OCI-LY7 (cell line): ENCODE data around the gene IMMP2L. TPM values are rescaled to one million over a fixed set of nuclear protein-coding genes. Genes with fewer than 3 reads are reported as not detected.

Source experiments
- BruUV-seq: library from RNA; stranded (reverse); fragments of 400-500 nt; replicated peaks from 2 replicates; lab custom pipeline; 2021; lab: Mats Ljungman, UMichigan
- CTCF ChIA-PET: fragments of 300-600 bp; sonication (Branson Sonifier 250); formaldehyde crosslinking; loops from one replicate; lab custom pipeline; 2022; ENCODE audit warnings: antibody characterized with exemption; ENCODE audit not compliant: unreplicated experiment; lab: Charles Lee
- POLR2A ChIA-PET: fragments of 300-600 bp; sonication (Branson Sonifier 250); formaldehyde crosslinking; loops from one replicate; lab custom pipeline; 2022; ENCODE audit warnings: antibody characterized with exemption; lab: Charles Lee
- DNase-seq: peaks from one replicate; pipeline ENCODE4 v3.0.0-alpha.2; 2015; ENCODE audit warnings: low spot score
- H2AFZ ChIP-seq: fragments of 200-600 bp; sonication (generic), shearing (Covaris generic); 2 replicates; pipeline ENCODE4 v1.6.1; 2014; ENCODE audit warnings: mild to moderate bottlenecking, antibody characterized with exemption, low read length, moderate library complexity
- H3K27ac ChIP-seq: fragments of 200-600 bp; sonication (generic); 2 replicates; pipeline ENCODE4 v1.5.1; 2014; ENCODE audit warnings: mixed run types, low read depth, mild to moderate bottlenecking, moderate library complexity, low read length, inconsistent platforms; ENCODE audit not compliant: poor library complexity, severe bottlenecking
- H3K36me3 ChIP-seq: fragments of 200-600 bp; sonication (generic); 2 replicates; pipeline ENCODE4 v1.6.1; 2014; ENCODE audit warnings: mild to moderate bottlenecking, antibody characterized with exemption, low read length, moderate library complexity, mixed read lengths; ENCODE audit not compliant: insufficient read depth
- H3K4me1 ChIP-seq: fragments of 200-600 bp; sonication (generic); 2 replicates; pipeline ENCODE4 v1.5.1; 2014; ENCODE audit warnings: mild to moderate bottlenecking, low read length; ENCODE audit not compliant: insufficient read depth, poor library complexity, severe bottlenecking
- H3K4me2 ChIP-seq: fragments of 200-600 bp; sonication (generic); 2 replicates; pipeline ENCODE4 v1.6.1; 2014; ENCODE audit warnings: mild to moderate bottlenecking, low read length
- H3K4me3 ChIP-seq: fragments of 200-600 bp; sonication (generic); 2 replicates; pipeline ENCODE4 v1.5.1; 2014; ENCODE audit warnings: mild to moderate bottlenecking, low read depth, low read length; ENCODE audit not compliant: poor library complexity, severe bottlenecking
- H3K79me2 ChIP-seq: fragments of 200-600 bp; sonication (generic); 2 replicates; pipeline ENCODE4 v1.6.1; 2016; ENCODE audit warnings: low read depth, mild to moderate bottlenecking, low read length, moderate library complexity, mixed read lengths; ENCODE audit not compliant: insufficient read depth
- H3K9me2 ChIP-seq: fragments of 200-600 bp; sonication (generic); 2 replicates; pipeline ENCODE4 v1.6.1; 2016; ENCODE audit warnings: mild to moderate bottlenecking, low read length, mixed read lengths; ENCODE audit not compliant: insufficient read depth
- H3K9me3 ChIP-seq: fragments of 200-600 bp; sonication (generic); 2 replicates; pipeline ENCODE4 v1.6.1; 2014; ENCODE audit warnings: mild to moderate bottlenecking, mixed run types, low read length, mixed read lengths
- H4K20me1 ChIP-seq: fragments of 200-600 bp; sonication (generic); 2 replicates; pipeline ENCODE4 v1.6.1; 2014; ENCODE audit warnings: mild to moderate bottlenecking, antibody characterized with exemption, low read length, moderate library complexity, mixed read lengths; ENCODE audit not compliant: insufficient read depth
- CTCF ChIP-seq: fragments of 200-600 bp; sonication (generic); conservative IDR thresholded peaks from 2 replicates; pipeline ENCODE4 v1.5.1; 2014; ENCODE audit warnings: mild to moderate bottlenecking, antibody characterized with exemption, low read length, moderate library complexity, mixed read lengths
- EZH2phosphoT487 ChIP-seq: fragments of 200-600 bp; sonication (generic); IDR thresholded peaks from 2 replicates; pipeline ENCODE4 v1.6.1; 2018; ENCODE audit warnings: low read depth, borderline replicate concordance, mild to moderate bottlenecking, mixed run types, antibody characterized with exemption, low read length, moderate library complexity, mixed read lengths
- intact Hi-C: fragments of 100-400 bp; cut with micrococcal nuclease; formaldehyde crosslinking; loops from one replicate; pipeline ENCODE4 v1.10.0; 2022; ENCODE audit not compliant: unreplicated experiment
- total RNA-seq, 2 experiments: library from RNA; depleted of rRNA in 1 of 2; stranded (reverse); fragments of >200 nt in 1 of 2; shearing (Covaris generic) in 1 of 2; gene quantifications; 2 replicates each; pipeline ENCODE4 v1.2.3, GENCODE V29; 2014 to 2022

The IMMP2L gene
- total RNA-seq, 2 experiments from 2014 or later: 8.0 to 25.4 TPM

- no peaks in the 10 kb centered on the region for H3K4me1 ChIP-seq
- no peak overlapping the region for H3K27ac ChIP-seq
- intact Hi-C loops: no loop called here
- CTCF ChIA-PET: no interaction called here
- POLR2A ChIA-PET: interaction anchor here (1.7 kb wide), 1 partner anchor 18 kb away, joined by 4 read pairs; no protein-coding TSS in a partner anchor
- DNase-seq: no peak
- BruUV-seq: no TSS peak
- no peaks in the 10 kb centered on the region for H3K9me2 ChIP-seq
- no peak for TF ChIP-seq EZH2phosphoT487
- no peak for TF ChIP-seq CTCF
- H4K20me1 ChIP-seq: no peaks in the 10 kb centered on the region
- H3K4me2 ChIP-seq: no peak overlapping the region
- no peak overlapping the region for H3K4me3 ChIP-seq
- no peaks in the 10 kb centered on the region for H3K79me2 ChIP-seq
- H2AFZ ChIP-seq: no peak overlapping the region
- H3K9me3 ChIP-seq: 0 out of 2 replicates have a peak, but pooled peaks cover 6% of the 10 kb centered on the region
- no peaks in the 10 kb centered on the region for H3K36me3 ChIP-seq
Measured at GRCh38 chr7:110905773-110906566, 656.3 kb downstream of the IMMP2L start.

- CTCF ChIA-PET: no interaction called here
Measured at GRCh38 chr7:110898516-110898915, 663.8 kb downstream of the IMMP2L start.

More at GRCh38 chr7:110898516-110898915, 663.8 kb downstream of the IMMP2L start:
- no peak for TF ChIP-seq CTCF
- no peak for TF ChIP-seq EZH2phosphoT487
- POLR2A ChIA-PET: interaction anchor here (0.7 kb wide), 1 partner anchor 53 kb away, joined by 3 read pairs; no protein-coding TSS in a partner anchor
- Histone ChIP-seq H3K4me1 (no peaks in the 10 kb centered on the region), H3K9me2 (no peaks in the 10 kb centered on the region), H3K4me3 (no peak overlapping the region), H4K20me1 (no peaks in the 10 kb centered on the region), H3K79me2 (no peaks in the 10 kb centered on the region), H3K36me3 (no peaks in the 10 kb centered on the region), H2AFZ (no peak overlapping the region), H3K27ac (no peak overlapping the region), H3K9me3 (no peaks in the 10 kb centered on the region), H3K4me2 (no peak overlapping the region)
- DNase-seq: no peak
- BruUV-seq: no TSS peak
- intact Hi-C loops: no loop called here
